Measurements from ENCODE around the gene KRT79. TPM values are rescaled to one million over a fixed set of nuclear protein-coding genes. Genes with fewer than 3 reads are reported as not detected.

The KRT79 gene
- total RNA-seq, 4 donors from 2014 or later: 48.8 to 202 (median 156) TPM

DNA sequence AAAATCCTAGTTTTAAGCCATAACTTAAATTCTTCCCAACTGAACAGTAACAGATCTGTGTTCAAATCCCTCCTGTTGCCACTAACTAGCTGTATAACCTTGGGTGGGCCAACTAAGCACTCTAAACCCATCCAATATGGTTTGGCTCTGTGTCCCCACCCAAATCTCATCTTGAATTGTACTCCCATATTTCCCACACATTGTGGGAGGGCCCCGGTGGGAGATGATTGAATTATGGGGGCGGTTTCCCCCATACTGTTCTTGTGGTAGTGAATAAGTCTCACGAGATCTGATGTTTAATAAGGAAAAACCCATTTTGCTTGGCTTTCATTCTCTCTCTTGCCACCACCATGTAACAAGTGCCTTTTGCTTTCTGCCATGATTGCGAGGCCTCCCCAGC lies 18.9 kb downstream of the KRT79 start:
- Histone ChIP-seq H3K4me1 (no peaks in the 10 kb centered on the region), H3K9me3 (no peaks in the 10 kb centered on the region), H3K36me3 (no peaks in the 10 kb centered on the region), H3K27me3 (peaks cover 17% of the 10 kb centered on the region), H3K4me3 (no peak overlapping the region), H3K27ac (no peak overlapping the region)
- no peak for DNase-seq (ENCODE audit: low spot score in 2 of 2)
- TF ChIP-seq, protein P1, sequence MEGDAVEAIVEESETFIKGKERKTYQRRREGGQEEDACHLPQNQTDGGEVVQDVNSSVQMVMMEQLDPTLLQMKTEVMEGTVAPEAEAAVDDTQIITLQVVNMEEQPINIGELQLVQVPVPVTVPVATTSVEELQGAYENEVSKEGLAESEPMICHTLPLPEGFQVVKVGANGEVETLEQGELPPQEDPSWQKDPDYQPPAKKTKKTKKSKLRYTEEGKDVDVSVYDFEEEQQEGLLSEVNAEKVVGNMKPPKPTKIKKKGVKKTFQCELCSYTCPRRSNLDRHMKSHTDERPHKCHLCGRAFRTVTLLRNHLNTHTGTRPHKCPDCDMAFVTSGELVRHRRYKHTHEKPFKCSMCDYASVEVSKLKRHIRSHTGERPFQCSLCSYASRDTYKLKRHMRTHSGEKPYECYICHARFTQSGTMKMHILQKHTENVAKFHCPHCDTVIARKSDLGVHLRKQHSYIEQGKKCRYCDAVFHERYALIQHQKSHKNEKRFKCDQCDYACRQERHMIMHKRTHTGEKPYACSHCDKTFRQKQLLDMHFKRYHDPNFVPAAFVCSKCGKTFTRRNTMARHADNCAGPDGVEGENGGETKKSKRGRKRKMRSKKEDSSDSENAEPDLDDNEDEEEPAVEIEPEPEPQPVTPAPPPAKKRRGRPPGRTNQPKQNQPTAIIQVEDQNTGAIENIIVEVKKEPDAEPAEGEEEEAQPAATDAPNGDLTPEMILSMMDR (IDR thresholded peaks at IDR 0.05): no peak
- TF ChIP-seq EP300 (IDR thresholded peaks at IDR 0.05) (no peak), POLR2AphosphoS5 (IDR thresholded peaks at IDR 0.05) (no peak), POLR2A (IDR thresholded peaks at IDR 0.05) (no peak)
- 84% methylated on average over 4 of the region's 4 CpGs for WGBS

DNA sequence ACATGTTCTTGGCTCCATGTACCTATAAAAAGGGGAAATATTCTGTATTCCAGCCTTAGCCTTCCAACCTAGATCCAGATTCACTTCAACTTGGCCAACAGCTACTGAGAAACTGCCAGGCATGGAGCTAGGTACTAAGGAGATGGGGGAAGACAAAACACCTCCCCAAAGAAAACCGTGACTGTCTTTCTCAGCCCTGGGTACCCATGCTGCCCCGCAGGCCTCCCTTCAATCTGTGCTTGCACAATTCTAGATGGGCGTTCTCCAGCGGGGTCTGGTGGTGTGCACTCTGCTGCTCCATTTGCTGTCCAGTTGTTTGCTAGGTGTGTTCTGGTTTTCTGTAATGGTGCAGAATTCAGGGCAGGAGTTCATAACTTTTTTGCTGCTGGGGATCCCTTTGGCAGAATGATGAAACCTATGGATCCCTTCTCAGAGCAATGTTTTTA lies 19.4 kb downstream of the KRT79 start:
- no peak for DNase-seq (ENCODE audit: low spot score in 2 of 2)
- H3K4me1 ChIP-seq: no peaks in the 10 kb centered on the region
- no peaks in the 10 kb centered on the region for H3K36me3 ChIP-seq
- no peak for TF ChIP-seq EP300 (IDR thresholded peaks at IDR 0.05)
- TF ChIP-seq, protein P1 (IDR thresholded peaks at IDR 0.05): no peak
- no peak for TF ChIP-seq POLR2A (IDR thresholded peaks at IDR 0.05)
- no peak for TF ChIP-seq POLR2AphosphoS5 (IDR thresholded peaks at IDR 0.05)
- peaks cover 17% of the 10 kb centered on the region for H3K27me3 ChIP-seq
- H3K27ac ChIP-seq: no peak overlapping the region
- no peaks in the 10 kb centered on the region for H3K9me3 ChIP-seq
- H3K4me3 ChIP-seq: no peak overlapping the region
- WGBS: 93% methylated on average over 3 of the region's 4 CpGs

DNA sequence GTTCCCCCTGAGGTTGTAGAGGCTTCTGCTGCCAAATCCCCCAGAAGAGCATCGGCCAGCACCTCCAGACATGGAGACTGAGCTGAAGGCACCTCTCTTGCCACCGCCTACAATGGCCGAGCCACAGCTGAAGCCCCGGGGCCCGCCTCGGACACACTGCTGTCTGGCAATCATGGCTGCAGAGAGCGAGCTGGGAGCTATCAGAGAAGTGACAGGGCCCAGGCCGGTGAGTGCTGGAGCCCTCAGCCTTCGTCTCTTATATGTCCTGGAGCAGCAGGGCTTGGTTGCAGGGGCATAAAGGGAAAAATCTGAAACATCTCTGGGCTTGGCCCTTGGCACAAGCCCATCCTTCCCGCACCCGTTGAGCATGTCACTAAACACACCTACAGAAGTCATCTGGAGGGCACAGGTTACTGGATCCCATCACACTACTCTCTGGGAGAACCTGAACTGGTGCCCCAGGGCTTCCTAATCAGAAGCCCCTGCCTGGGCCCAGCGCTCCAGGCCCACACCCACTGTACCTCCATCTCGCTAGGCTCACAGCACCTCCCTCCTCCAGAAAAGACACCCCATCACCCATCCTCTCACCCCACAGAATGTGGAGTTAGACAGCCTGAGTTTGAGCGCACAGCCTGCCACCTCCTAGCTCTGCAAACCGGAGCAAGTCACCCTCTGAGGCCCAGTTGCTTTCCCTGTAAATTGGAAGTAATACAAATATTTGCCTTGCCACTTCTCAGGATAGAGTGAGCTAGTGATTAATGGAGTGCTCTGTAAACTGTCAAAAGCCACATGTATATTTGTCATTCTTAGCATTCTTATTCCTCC lies 20.0 kb downstream of the KRT79 start, which contains the start of gene KRT4:
Gene KRT4 (minus strand): TSS at position 232 of the 825 bp plus-strand sequence. CDS start 58 bp downstream, at position 174.
- TF ChIP-seq, protein P1 (IDR thresholded peaks at IDR 0.05): no peak
- TF ChIP-seq POLR2AphosphoS5 (IDR thresholded peaks at IDR 0.05) (no peak), POLR2A (IDR thresholded peaks at IDR 0.05) (no peak), EP300 (IDR thresholded peaks at IDR 0.05) (no peak)
- no peak within 1 kb of the TSS for H3K4me3 ChIP-seq
- H3K36me3 ChIP-seq: no peaks in the 10 kb centered on the region
- H3K9me3 ChIP-seq: no peaks in the 10 kb centered on the region
- H3K27me3 ChIP-seq: peaks cover 15% of the 10 kb centered on the region
- no peak within 1 kb of the TSS for H3K27ac ChIP-seq
- DNase-seq (ENCODE audit: low spot score in 2 of 2): no peak
- WGBS: 69% methylated on average over 12 of the region's 15 CpGs
- no peaks in the 10 kb centered on the region for H3K4me1 ChIP-seq

DNA sequence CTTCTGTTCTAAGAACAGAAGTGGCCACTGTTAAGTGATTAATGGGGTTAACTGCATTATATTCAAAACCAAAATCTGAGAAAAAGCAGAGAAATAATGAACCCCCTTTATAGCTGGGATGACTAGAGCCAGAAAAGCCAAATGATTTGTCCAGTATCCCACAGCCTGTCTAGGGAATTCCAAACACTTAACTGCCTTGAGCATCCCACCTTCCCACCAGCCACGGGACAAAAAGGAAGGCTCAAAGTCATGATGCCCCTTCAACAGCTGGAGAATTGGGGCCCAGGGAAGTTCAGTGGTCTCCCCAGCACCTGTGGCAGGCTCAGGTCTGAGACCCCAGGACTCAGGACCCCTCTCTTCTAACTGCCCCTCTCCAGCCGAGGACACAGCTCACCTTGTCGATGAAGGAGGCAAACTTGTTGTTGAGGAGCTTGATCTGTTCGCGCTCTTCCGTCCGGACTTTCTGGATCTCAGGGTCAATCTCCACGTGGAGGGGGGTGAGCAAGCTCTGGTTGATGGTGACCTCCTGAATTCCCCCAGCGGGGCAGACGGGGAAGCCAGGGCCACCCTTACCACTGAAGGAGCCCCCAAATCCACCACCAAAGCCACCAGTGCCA lies 20.8 kb downstream of the KRT79 start:
- H3K36me3 ChIP-seq: no peaks in the 10 kb centered on the region
- H3K9me3 ChIP-seq: no peaks in the 10 kb centered on the region
- DNase-seq (ENCODE audit: low spot score in 2 of 2): no peak
- TF ChIP-seq POLR2AphosphoS5 (IDR thresholded peaks at IDR 0.05): no peak
- no peak for TF ChIP-seq POLR2A (IDR thresholded peaks at IDR 0.05)
- TF ChIP-seq, protein P1 (IDR thresholded peaks at IDR 0.05): no peak
- TF ChIP-seq EP300 (IDR thresholded peaks at IDR 0.05): no peak
- peaks cover 7% of the 10 kb centered on the region for H3K27me3 ChIP-seq
- no peak overlapping the region for H3K4me3 ChIP-seq
- no peaks in the 10 kb centered on the region for H3K4me1 ChIP-seq
- H3K27ac ChIP-seq: no peak overlapping the region
- WGBS: 96% methylated on average over 8 of the region's 10 CpGs

DNA sequence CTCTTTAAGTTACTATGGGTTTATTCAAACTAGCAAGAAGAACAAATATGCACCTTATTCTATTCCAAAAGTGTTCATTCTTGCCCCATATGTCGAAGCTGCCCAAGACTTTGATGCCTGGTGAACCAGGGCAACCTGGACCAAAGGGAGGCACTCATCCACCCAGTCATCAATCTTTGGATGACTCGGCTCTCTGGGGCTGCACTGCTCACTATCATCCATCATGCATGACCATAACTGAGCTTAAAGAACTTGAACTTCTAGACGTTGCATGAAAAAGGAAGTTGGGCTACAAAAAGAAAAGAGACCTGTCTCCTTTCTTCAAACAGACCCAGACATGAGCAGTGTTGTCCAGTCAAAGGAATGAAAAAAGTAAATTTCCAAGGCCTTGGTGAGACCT lies 21.4 kb downstream of the KRT79 start:
- DNase-seq (ENCODE audit: low spot score in 2 of 2): no peak
- Histone ChIP-seq H3K4me3 (no peak overlapping the region), H3K27me3 (peaks cover 8% of the 10 kb centered on the region), H3K36me3 (no peaks in the 10 kb centered on the region), H3K4me1 (no peaks in the 10 kb centered on the region), H3K9me3 (no peaks in the 10 kb centered on the region), H3K27ac (no peak overlapping the region)
- 66% methylated on average over 3 of the region's 3 CpGs for WGBS
- TF ChIP-seq EP300 (IDR thresholded peaks at IDR 0.05) (no peak), POLR2AphosphoS5 (IDR thresholded peaks at IDR 0.05) (no peak)
- TF ChIP-seq, protein P1 (IDR thresholded peaks at IDR 0.05): no peak
